ENCODE results near the gene C1orf35.

DNA sequence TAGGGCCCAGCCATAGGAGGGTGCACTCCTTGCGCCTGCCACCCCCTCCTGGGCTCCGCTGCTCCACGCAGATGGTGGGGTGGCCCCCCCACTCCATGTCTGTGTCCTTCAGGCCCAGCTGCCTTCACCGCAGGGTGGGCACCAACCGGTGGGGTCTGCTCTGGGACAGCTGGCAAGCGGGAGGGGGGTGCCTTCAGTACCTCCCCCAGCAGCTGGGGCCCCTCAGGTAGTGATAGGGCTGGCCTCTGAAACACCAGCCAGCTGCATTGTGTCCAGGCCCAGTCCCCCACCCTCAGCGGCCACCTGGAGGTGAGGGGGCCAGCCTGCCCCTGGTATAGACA is 47.0 kb upstream of the C1orf35 start:
- TF ChIP-seq, protein P1, sequence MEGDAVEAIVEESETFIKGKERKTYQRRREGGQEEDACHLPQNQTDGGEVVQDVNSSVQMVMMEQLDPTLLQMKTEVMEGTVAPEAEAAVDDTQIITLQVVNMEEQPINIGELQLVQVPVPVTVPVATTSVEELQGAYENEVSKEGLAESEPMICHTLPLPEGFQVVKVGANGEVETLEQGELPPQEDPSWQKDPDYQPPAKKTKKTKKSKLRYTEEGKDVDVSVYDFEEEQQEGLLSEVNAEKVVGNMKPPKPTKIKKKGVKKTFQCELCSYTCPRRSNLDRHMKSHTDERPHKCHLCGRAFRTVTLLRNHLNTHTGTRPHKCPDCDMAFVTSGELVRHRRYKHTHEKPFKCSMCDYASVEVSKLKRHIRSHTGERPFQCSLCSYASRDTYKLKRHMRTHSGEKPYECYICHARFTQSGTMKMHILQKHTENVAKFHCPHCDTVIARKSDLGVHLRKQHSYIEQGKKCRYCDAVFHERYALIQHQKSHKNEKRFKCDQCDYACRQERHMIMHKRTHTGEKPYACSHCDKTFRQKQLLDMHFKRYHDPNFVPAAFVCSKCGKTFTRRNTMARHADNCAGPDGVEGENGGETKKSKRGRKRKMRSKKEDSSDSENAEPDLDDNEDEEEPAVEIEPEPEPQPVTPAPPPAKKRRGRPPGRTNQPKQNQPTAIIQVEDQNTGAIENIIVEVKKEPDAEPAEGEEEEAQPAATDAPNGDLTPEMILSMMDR (IDR thresholded peaks at IDR 0.05), result no peak
- no peak for TF ChIP-seq POLR2A (IDR thresholded peaks at IDR 0.05)
- no peak for TF ChIP-seq POLR2AphosphoS5 (IDR thresholded peaks at IDR 0.05)
